Kidney epithelial cell (primary cell): ENCODE results near the gene CDH6. TPM values are rescaled to one million over a fixed set of nuclear protein-coding genes. Genes with fewer than 3 reads are reported as not detected.

Experiments
- DNase-seq: peaks from one replicate; pipeline ENCODE4 v3.0.0-alpha.2; 2010; ENCODE audit warnings: low read depth
- H3K27me3 ChIP-seq: 2 replicates; pipeline ENCODE4 v1.6.0; 2011; ENCODE audit warnings: low read length; ENCODE audit not compliant: control insufficient read depth, insufficient read depth
- H3K36me3 ChIP-seq: 2 replicates; pipeline ENCODE4 v1.5.1; 2011; ENCODE audit warnings: low read length; ENCODE audit not compliant: control insufficient read depth, insufficient read depth
- H3K4me3 ChIP-seq: 2 replicates; pipeline ENCODE4 v1.5.1; 2011; ENCODE audit warnings: low read depth, mild to moderate bottlenecking, control low read depth, low read length
- CTCF ChIP-seq: IDR thresholded peaks from 2 replicates; pipeline ENCODE4 v1.5.1; 2011; ENCODE audit warnings: mild to moderate bottlenecking, moderate library complexity, low read length, control low read depth, inconsistent platforms; ENCODE audit not compliant: insufficient read depth, poor library complexity, severe bottlenecking
- total RNA-seq: library from RNA; depleted of rRNA; stranded (reverse); fragments of >200 nt; gene quantifications from 2 replicates; pipeline ENCODE4 v1.2.3, GENCODE V29; 2015

CDH6 gene
- total RNA-seq, 1 donor from 2014 or later: 66.2 TPM

DNA sequence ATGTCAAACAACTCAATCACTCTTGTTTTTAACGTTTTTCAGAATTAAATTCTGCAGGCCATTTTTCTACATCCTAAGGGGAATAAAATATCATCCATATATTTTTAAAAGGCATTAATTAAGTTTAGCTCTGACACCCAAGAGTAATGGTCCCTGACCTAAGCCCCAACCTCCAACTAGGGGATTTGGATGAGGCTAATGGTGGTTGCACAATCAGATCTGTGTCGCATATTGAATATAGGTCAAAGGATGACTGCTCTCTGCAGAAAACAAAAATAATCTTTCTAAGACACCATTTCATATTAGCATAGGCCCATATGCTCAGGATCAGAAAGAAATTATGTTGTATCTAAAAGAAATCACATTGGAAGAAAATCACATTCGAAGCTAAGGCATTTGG, 20.7 kb downstream of the CDH6 start:
- Histone ChIP-seq H3K27me3 (no peaks in the 10 kb centered on the region), H3K36me3 (no peaks in the 10 kb centered on the region), H3K4me3 (no peak overlapping the region)
- no peak for DNase-seq
- TF ChIP-seq CTCF: no peak

GRCh38 chr5:31215236-31215635, 21.8 kb downstream of the CDH6 start:
- no peak for DNase-seq
- Histone ChIP-seq H3K36me3 (no peaks in the 10 kb centered on the region), H3K4me3 (no peak overlapping the region), H3K27me3 (no peaks in the 10 kb centered on the region)
- TF ChIP-seq CTCF: no peak

- Histone ChIP-seq H3K4me3 (no peak overlapping the region), H3K36me3 (no peaks in the 10 kb centered on the region), H3K27me3 (no peaks in the 10 kb centered on the region)
- no peak for TF ChIP-seq CTCF
- DNase-seq: no peak
These were observed 24.0 kb downstream of the CDH6 start for GRCh38 chr5:31217446-31217845.

GRCh38 chr5:31218978-31219377, 25.5 kb downstream of the CDH6 start:
- Histone ChIP-seq H3K36me3 (no peaks in the 10 kb centered on the region), H3K4me3 (no peak overlapping the region), H3K27me3 (no peaks in the 10 kb centered on the region)
- no peak for TF ChIP-seq CTCF
- no peak for DNase-seq

- H3K27me3 ChIP-seq: no peaks in the 10 kb centered on the region
- H3K36me3 ChIP-seq: peaks cover 2% of the 10 kb centered on the region
- no peak overlapping the region for H3K4me3 ChIP-seq
- TF ChIP-seq CTCF: no peak
- no peak for DNase-seq
These were observed 27.5 kb downstream of the CDH6 start for GRCh38 chr5:31221001-31221400.

GRCh38 chr5:31225118-31225517, 31.6 kb downstream of the CDH6 start:
- Histone ChIP-seq H3K36me3 (peaks cover 2% of the 10 kb centered on the region), H3K27me3 (no peaks in the 10 kb centered on the region), H3K4me3 (no peak overlapping the region)
- no peak for TF ChIP-seq CTCF
- DNase-seq: no peak
